PFSK-1 (cell line): Measurements from ENCODE around the gene WIPF3.

Experiments used
- FOXP2 ChIP-seq: optimal IDR thresholded peaks from 2 replicates; pipeline ENCODE3; 2011; ENCODE audit warnings: borderline replicate concordance, control low read depth, inconsistent platforms; ENCODE audit not compliant: insufficient read depth; ENCODE audit errors: extremely low read length, extremely low read depth
- POLR2AphosphoS5 ChIP-seq: IDR thresholded peaks from 2 replicates; pipeline ENCODE4 v1.6.1; 2012; ENCODE audit warnings: low read depth, mild to moderate bottlenecking, control low read depth, low read length, moderate library complexity
- REST ChIP-seq, 2 experiments: IDR thresholded peaks; 2 replicates each; pipeline versions ENCODE4 v1.6.1 to v1.8.0; 2011 to 2012; ENCODE audit warnings: low read depth in 2 of 2, low read length in 2 of 2, control low read depth in 1 of 2, inconsistent platforms in 1 of 2, mild to moderate bottlenecking in 1 of 2, moderate library complexity in 1 of 2; ENCODE audit not compliant: insufficient read depth in 1 of 2
- SIN3A ChIP-seq: IDR thresholded peaks from 2 replicates; pipeline ENCODE4 v1.6.1; 2012; ENCODE audit warnings: mild to moderate bottlenecking, low read length, moderate library complexity, borderline replicate concordance; ENCODE audit not compliant: insufficient read depth
- TAF1 ChIP-seq: IDR thresholded peaks from 2 replicates; pipeline ENCODE4 v1.6.1; 2012; ENCODE audit warnings: low read length, control low read depth, borderline replicate concordance; ENCODE audit not compliant: insufficient read depth

The WIPF3 gene

GRCh38 chr7:29882481-29882880, 76.2 kb downstream of the WIPF3 start:
- TF ChIP-seq POLR2AphosphoS5 (no peak), REST (IDR thresholded peaks at IDR 0.05; ENCODE audit: insufficient read depth in 1 of 2, low read depth in 2 of 2, low read length in 2 of 2) (no peak), SIN3A (no peak), FOXP2 (no peak), TAF1 (no peak)

- TF ChIP-seq FOXP2 (no peak), POLR2AphosphoS5 (no peak), TAF1 (no peak), REST (IDR thresholded peaks at IDR 0.05; ENCODE audit: insufficient read depth in 1 of 2, low read depth in 2 of 2, low read length in 2 of 2) (no peak), SIN3A (no peak)
Observed at GRCh38 chr7:29883462-29884398, 77.4 kb downstream of the WIPF3 start.

- TF ChIP-seq REST (IDR thresholded peaks at IDR 0.05; ENCODE audit: insufficient read depth in 1 of 2, low read depth in 2 of 2, low read length in 2 of 2) = no peak
Observed at GRCh38 chr7:29884399-29885272, 78.3 kb downstream of the WIPF3 start.

GRCh38 chr7:29885626-29886025, 79.3 kb downstream of the WIPF3 start:
- TF ChIP-seq TAF1 = no peak
- no peak for TF ChIP-seq SIN3A
- TF ChIP-seq FOXP2 = no peak

- TF ChIP-seq POLR2AphosphoS5 (no peak), SIN3A (no peak), TAF1 (no peak), REST (IDR thresholded peaks at IDR 0.05; ENCODE audit: insufficient read depth in 1 of 2, low read depth in 2 of 2, low read length in 2 of 2) (no peak), FOXP2 (no peak)
Observed at GRCh38 chr7:29886827-29887226, 80.5 kb downstream of the WIPF3 start.
